Liver (tissue), 9 donors: ENCODE data around the gene TDO2. TPM values are rescaled to one million over a fixed set of nuclear protein-coding genes. Genes with fewer than 3 reads are reported as not detected.
"Not testable (repeated sequence)": the region's sequence is repeated elsewhere in the genome, so short reads cannot be mapped to it uniquely, and the experiment has no call there.

ENCODE experiments used
- DNase-seq: peaks from one replicate; pipeline ENCODE4 v3.0.0-alpha.2; 2017; ENCODE audit warnings: low spot score
- H3K27ac ChIP-seq, 2 donors: one replicate each; pipeline ENCODE4 v1.7.0; 2013; ENCODE audit warnings: inconsistent platforms in 2 of 2, low read length in 2 of 2, control low read depth in 1 of 2, low read depth in 1 of 2, mild to moderate bottlenecking in 1 of 2
- H3K27me3 ChIP-seq, 4 donors: one replicate each; pipeline versions ENCODE4 v1.6.1 to v1.7.0; 2013; ENCODE audit warnings: low read length in 3 of 4, inconsistent platforms in 1 of 4, mild to moderate bottlenecking in 1 of 4, moderate library complexity in 1 of 4; ENCODE audit not compliant: control insufficient read depth in 4 of 4, insufficient read depth in 4 of 4
- H3K36me3 ChIP-seq, 4 donors: one replicate each; pipeline versions ENCODE4 v1.6.1 to v1.7.0; 2013; ENCODE audit warnings: low read length in 3 of 4, mild to moderate bottlenecking in 3 of 4, low read depth in 1 of 4, moderate library complexity in 1 of 4; ENCODE audit not compliant: control insufficient read depth in 4 of 4, insufficient read depth in 3 of 4
- H3K4me1 ChIP-seq, 4 donors: one replicate each; pipeline versions ENCODE4 v1.6.1 to v1.7.0; 2013; ENCODE audit warnings: low read length in 3 of 4, mild to moderate bottlenecking in 3 of 4, moderate library complexity in 1 of 4; ENCODE audit not compliant: control insufficient read depth in 4 of 4, insufficient read depth in 4 of 4
- H3K4me3 ChIP-seq, 3 donors: one replicate each; pipeline versions ENCODE4 v1.6.1 to v1.7.0; 2013; ENCODE audit warnings: low read length in 3 of 3, control low read depth in 1 of 3, low read depth in 1 of 3, mild to moderate bottlenecking in 1 of 3
- H3K9ac ChIP-seq, 2 donors: one replicate each; pipeline ENCODE4 v1.7.0; 2013; ENCODE audit warnings: low read length in 2 of 2, mild to moderate bottlenecking in 2 of 2, moderate library complexity in 2 of 2, control low read depth in 1 of 2, low read depth in 1 of 2
- H3K9me3 ChIP-seq, 4 donors: one replicate each; pipeline versions ENCODE4 v1.6.1 to v1.7.0; 2013; ENCODE audit warnings: low read length in 3 of 4; ENCODE audit not compliant: control insufficient read depth in 4 of 4
- ATF3 ChIP-seq: IDR thresholded peaks from 2 replicates; pipeline ENCODE4 v1.6.1; 2016; ENCODE audit warnings: antibody characterized with exemption
- EGR1 ChIP-seq, 2 donors: IDR thresholded peaks; 2 replicates each; pipeline ENCODE4 v1.6.1; 2016 to 2018; ENCODE audit warnings: antibody characterized with exemption in 2 of 2, low read depth in 2 of 2
- FOXA2 ChIP-seq: IDR thresholded peaks from 2 replicates; pipeline ENCODE4 v1.6.1; 2016; ENCODE audit warnings: antibody characterized with exemption
- HNF4A ChIP-seq, 2 donors: conservative IDR thresholded peaks; 2 replicates each; pipeline ENCODE4 v1.6.1; 2016; ENCODE audit warnings: antibody characterized with exemption in 2 of 2, mild to moderate bottlenecking in 2 of 2
- HNF4G ChIP-seq: IDR thresholded peaks from 2 replicates; pipeline ENCODE4 v1.6.1; 2016; ENCODE audit warnings: antibody characterized with exemption
- JUND ChIP-seq, 2 donors: IDR thresholded peaks; 2 replicates each; pipeline ENCODE4 v1.6.1; 2016; ENCODE audit warnings: antibody characterized with exemption in 2 of 2
- NR2F2 ChIP-seq: IDR thresholded peaks from 2 replicates; pipeline ENCODE4 v1.6.1; 2016; ENCODE audit warnings: antibody characterized with exemption
- RAD21 ChIP-seq, 2 donors: IDR thresholded peaks; 2 replicates each; pipeline ENCODE4 v1.6.1; 2016; ENCODE audit warnings: antibody characterized with exemption in 2 of 2, mild to moderate bottlenecking in 2 of 2
- RXRA ChIP-seq, 2 donors: IDR thresholded peaks; 2 replicates each; pipeline ENCODE4 v1.6.1; 2017 to 2018; ENCODE audit warnings: antibody characterized with exemption in 2 of 2, mild to moderate bottlenecking in 1 of 2
- SP1 ChIP-seq: IDR thresholded peaks from 2 replicates; pipeline ENCODE4 v1.6.1; 2018; ENCODE audit warnings: antibody characterized with exemption, mild to moderate bottlenecking
- YY1 ChIP-seq: IDR thresholded peaks from 2 replicates; pipeline ENCODE4 v1.6.1; 2016; ENCODE audit warnings: antibody characterized with exemption, mild to moderate bottlenecking
- ZBTB33 ChIP-seq: IDR thresholded peaks from 2 replicates; pipeline ENCODE4 v1.6.1; 2016; ENCODE audit warnings: antibody characterized with exemption
- WGBS: extraction: QIAGEN DNeasy Blood & Tissue Kit; methylation state at CpG from one replicate; pipeline ENCODE4 v1.1.7; 2013; 5-methylcytosine and 5-hydroxymethylcytosine counted together
- polyA plus RNA-seq, 2 donors: library from polyadenylated mRNA; stranded (reverse) in 1 of 2; unstranded in 1 of 2; fragments of 200-250 nt in 1 of 2; fragments of >200 nt in 1 of 2; fragmentation: Nextera tagmentation in 1 of 2; extraction: Ambion mirVana in 1 of 2; gene quantifications; one replicate each; pipeline versions ENCODE4 v1.2.1 to v1.2.3, GENCODE V29; 2013 to 2015
- total RNA-seq, 2 donors: library from RNA; depleted of rRNA; stranded (reverse); fragments of >200 nt; gene quantifications; one replicate each; pipeline ENCODE4 v1.2.3, GENCODE V29; 2014
- TF ChIP-seq, protein P1 (sequence below): fragments of 150-350 bp; IDR thresholded peaks from 2 replicates; pipeline ENCODE4 v1.5.1; 2017; ENCODE audit warnings: improper control_type of control experiment, low read depth, low read length; ENCODE audit not compliant: missing input control
- TF ChIP-seq, protein P2 (sequence below): IDR thresholded peaks from 2 replicates; pipeline ENCODE4 v1.6.1; 2016; ENCODE audit warnings: antibody characterized with exemption
- TF ChIP-seq, protein P3 (sequence below): IDR thresholded peaks from 2 replicates; pipeline ENCODE4 v1.6.1; 2016; ENCODE audit warnings: antibody characterized with exemption, mild to moderate bottlenecking
- donor health status: healthy.
- donor health status: healthy.
- donor health status: healthy.
- donor health status: healthy.
- donor health status: healthy.

TDO2 gene
- total and polyA plus RNA-seq, 4 donors, result 163 to 1,057 (median 533) TPM

- not testable (repeated sequence) for H3K9me3 ChIP-seq, H3K27ac ChIP-seq, H3K27me3 ChIP-seq, DNase-seq, H3K36me3 ChIP-seq, H3K9ac ChIP-seq, H3K4me3 ChIP-seq
- whole genome bisulfite sequencing, result 79% methylated on average over 4 of the region's 4 CpGs
- TF ChIP-seq HNF4G, result peak; percentile 40
- TF ChIP-seq HNF4A (conservative IDR thresholded peaks at IDR 0.05), result peak; percentile 47 to 79
- H3K4me1 ChIP-seq, result peaks cover 6 to 40% (median 26%) of the 10 kb centered on the region in 4 donors
Measured at GRCh38 chr4:155934634-155935033, 31.1 kb downstream of the TDO2 start.

DNA sequence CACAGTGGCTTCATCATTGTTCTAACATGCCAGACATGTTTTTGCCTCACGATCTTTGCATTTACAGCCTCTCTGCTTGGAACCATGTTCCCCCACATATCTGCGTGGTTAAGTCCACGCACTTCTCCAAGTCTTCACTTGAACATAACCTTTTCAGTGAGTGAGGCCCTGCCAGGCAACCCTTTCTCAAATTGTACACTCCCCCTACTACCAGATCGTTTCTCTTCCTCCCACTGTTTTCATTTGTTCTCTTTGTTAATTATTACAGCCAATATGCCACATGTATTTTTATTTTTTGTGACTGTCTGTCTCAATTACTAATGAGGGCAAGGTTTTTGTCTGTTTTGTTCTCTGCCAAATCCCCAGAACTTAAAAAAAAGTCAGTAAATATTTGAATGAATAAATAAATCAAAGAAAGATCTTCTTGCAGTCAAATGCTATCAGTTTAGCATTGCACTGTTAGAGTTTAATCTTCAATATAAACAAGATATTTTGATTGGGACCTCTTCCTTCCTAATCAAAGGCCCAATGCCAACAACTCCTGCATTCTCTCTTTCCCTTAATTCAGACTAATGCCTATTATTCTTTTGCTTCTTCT, 32.0 kb downstream of the TDO2 start:
- no peak overlapping the region for H3K27ac ChIP-seq
- peaks cover 2 to 37% (median 26%) of the 10 kb centered on the region in 4 donors for H3K4me1 ChIP-seq
- DNase-seq, result no peak
- no peak overlapping the region for H3K4me3 ChIP-seq
- H3K36me3 ChIP-seq, result peaks cover 0 to 9% (median 4%) of the 10 kb centered on the region in 4 donors
- H3K27me3 ChIP-seq, result no peaks in the 10 kb centered on the region
- TF ChIP-seq, protein P1, sequence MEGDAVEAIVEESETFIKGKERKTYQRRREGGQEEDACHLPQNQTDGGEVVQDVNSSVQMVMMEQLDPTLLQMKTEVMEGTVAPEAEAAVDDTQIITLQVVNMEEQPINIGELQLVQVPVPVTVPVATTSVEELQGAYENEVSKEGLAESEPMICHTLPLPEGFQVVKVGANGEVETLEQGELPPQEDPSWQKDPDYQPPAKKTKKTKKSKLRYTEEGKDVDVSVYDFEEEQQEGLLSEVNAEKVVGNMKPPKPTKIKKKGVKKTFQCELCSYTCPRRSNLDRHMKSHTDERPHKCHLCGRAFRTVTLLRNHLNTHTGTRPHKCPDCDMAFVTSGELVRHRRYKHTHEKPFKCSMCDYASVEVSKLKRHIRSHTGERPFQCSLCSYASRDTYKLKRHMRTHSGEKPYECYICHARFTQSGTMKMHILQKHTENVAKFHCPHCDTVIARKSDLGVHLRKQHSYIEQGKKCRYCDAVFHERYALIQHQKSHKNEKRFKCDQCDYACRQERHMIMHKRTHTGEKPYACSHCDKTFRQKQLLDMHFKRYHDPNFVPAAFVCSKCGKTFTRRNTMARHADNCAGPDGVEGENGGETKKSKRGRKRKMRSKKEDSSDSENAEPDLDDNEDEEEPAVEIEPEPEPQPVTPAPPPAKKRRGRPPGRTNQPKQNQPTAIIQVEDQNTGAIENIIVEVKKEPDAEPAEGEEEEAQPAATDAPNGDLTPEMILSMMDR, result no peak
- TF ChIP-seq NR2F2 (no peak), ATF3 (no peak), RAD21 (IDR thresholded peaks at IDR 0.05) (peak in 1 of 2 donors; percentile 23), HNF4A (conservative IDR thresholded peaks at IDR 0.05) (peak; percentile 43 to 68), EGR1 (IDR thresholded peaks at IDR 0.05; ENCODE audit: low read depth in 2 of 2) (no peak), JUND (IDR thresholded peaks at IDR 0.05) (peak in 1 of 2 donors; percentile 63), YY1 (peak; percentile 50), ZBTB33 (no peak), RXRA (IDR thresholded peaks at IDR 0.05) (peak in 1 of 2 donors; percentile 69), SP1 (peak; percentile 37), FOXA2 (no peak)
- TF ChIP-seq, protein P2, sequence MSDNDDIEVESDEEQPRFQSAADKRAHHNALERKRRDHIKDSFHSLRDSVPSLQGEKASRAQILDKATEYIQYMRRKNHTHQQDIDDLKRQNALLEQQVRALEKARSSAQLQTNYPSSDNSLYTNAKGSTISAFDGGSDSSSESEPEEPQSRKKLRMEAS, result peak; percentile 44
- TF ChIP-seq, protein P3, sequence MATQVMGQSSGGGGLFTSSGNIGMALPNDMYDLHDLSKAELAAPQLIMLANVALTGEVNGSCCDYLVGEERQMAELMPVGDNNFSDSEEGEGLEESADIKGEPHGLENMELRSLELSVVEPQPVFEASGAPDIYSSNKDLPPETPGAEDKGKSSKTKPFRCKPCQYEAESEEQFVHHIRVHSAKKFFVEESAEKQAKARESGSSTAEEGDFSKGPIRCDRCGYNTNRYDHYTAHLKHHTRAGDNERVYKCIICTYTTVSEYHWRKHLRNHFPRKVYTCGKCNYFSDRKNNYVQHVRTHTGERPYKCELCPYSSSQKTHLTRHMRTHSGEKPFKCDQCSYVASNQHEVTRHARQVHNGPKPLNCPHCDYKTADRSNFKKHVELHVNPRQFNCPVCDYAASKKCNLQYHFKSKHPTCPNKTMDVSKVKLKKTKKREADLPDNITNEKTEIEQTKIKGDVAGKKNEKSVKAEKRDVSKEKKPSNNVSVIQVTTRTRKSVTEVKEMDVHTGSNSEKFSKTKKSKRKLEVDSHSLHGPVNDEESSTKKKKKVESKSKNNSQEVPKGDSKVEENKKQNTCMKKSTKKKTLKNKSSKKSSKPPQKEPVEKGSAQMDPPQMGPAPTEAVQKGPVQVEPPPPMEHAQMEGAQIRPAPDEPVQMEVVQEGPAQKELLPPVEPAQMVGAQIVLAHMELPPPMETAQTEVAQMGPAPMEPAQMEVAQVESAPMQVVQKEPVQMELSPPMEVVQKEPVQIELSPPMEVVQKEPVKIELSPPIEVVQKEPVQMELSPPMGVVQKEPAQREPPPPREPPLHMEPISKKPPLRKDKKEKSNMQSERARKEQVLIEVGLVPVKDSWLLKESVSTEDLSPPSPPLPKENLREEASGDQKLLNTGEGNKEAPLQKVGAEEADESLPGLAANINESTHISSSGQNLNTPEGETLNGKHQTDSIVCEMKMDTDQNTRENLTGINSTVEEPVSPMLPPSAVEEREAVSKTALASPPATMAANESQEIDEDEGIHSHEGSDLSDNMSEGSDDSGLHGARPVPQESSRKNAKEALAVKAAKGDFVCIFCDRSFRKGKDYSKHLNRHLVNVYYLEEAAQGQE, result no peak
- H3K9me3 ChIP-seq, result no peaks in the 10 kb centered on the region
- peak overlapping the region in 1 of 2 donors; percentile 44 for H3K9ac ChIP-seq
- 33% methylated on average over 4 of the region's 4 CpGs for WGBS
